ENCODE data around the gene CKLF.
"Not testable (repeated sequence)": the region's sequence is repeated elsewhere in the genome, so short reads cannot be mapped to it uniquely, and the experiment has no call there.

CKLF gene

GRCh38 chr16:66568355-66568754, 16.0 kb downstream of the CKLF start:
- no peak for DNase-seq (ENCODE audit: low read depth in 2 of 2)

DNA sequence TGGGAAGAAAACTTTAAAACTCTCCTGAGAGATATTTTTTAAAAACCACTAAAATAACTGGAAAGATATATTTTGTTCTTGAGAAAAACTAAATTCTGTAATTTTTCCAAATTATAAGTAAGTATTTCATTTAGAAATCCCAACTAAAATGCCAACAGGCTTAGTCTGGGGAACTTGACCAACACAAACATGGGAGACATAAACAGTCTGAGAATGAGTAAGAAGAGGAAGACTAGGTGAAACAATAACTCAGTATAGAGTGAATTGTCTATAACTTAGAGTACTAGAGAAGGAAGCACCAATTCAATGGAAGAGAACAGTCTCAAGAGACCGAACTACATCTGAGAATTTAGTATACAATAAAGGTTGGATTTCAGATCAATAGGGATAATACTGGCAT, 16.8 kb downstream of the CKLF start:
- no peak for DNase-seq (ENCODE audit: low read depth in 2 of 2)

GRCh38 chr16:66569827-66570405, 17.5 kb downstream of the CKLF start:
- no peak for DNase-seq (ENCODE audit: low read depth in 2 of 2)

DNA sequence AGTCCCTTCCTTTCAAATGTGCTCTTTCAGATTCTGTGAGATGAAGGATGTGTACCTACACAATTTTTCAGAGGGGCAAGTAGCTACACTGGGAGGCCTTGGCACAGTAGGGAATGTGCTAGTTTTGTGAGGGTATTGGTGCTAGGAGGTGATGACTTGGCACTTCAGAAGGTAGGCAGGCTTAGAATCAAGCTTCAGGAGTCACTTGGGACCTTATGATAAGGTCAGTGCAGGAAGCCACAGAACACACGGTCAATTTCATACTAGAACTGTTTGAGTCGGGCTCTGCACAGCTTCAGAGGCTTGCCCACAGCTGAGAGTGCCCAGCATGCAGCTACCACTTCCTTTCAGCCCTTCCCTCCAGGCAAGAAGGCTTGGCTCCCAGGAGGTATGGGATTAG, 20.0 kb downstream of the CKLF start:
- DNase-seq (ENCODE audit: low read depth in 2 of 2), result no peak

DNA sequence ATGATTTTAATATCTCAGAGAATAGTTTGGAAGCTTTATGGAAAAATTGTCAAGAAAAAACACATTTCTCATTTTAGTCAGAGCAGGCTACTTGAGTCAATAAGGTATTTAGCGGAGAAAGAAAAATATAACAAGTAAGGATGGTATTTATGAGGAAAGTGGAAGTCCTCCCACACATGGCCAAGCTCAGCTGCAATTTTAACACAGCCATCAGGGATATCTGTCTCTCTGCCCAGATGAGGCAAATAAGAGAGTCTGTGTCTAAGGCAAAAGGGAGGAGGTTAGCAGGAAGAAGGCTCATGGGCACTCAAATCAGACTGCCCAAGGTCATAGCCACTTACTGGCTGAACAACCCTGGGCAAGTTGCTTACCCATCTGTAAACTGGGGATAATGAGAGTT, 21.7 kb downstream of the CKLF start:
- DNase-seq (ENCODE audit: low read depth in 2 of 2), result no peak

DNA sequence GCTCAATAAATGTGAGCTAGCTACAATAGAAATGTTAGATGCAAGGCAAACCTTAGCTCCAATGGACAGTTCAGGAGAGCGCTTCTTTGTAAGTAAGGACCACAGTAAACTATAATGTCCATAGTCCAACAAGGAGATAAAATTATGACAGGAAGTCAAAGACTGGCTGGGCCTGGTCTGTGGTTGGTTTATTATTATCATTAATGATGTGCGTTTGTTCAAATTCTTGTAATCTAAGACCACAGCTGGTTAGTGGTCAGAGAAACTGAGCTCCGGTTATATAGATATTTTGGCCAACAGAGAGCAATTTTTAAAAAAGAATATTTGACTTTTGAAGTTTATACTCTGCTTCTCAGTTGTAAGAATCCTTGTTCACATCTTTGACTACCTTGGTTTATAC, 22.2 kb downstream of the CKLF start:
- DNase-seq (ENCODE audit: low read depth in 2 of 2), result no peak

DNA sequence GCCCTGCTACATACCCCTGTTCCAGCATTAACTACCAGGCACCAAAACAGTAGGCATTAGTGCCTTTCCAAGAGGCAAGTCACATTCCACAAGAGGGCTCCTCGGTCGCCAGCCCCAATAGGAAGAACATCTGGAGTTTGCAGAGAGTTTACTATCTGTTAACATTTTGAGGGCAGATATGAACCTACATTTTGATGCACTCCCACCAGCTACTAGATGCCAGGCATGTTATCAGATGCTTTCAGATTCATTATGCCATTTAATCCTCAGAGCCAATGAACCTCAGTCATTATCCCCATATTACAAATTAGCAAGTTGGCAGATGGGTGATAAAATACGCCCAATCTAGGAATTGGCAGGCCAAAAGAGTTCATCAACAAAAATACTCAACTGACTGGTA, 22.7 kb downstream of the CKLF start:
- no peak for DNase-seq (ENCODE audit: low read depth in 2 of 2)

- DNase-seq (ENCODE audit: low read depth in 2 of 2), result no peak
Measured at GRCh38 chr16:66576296-66576695, 23.9 kb downstream of the CKLF start.

DNA sequence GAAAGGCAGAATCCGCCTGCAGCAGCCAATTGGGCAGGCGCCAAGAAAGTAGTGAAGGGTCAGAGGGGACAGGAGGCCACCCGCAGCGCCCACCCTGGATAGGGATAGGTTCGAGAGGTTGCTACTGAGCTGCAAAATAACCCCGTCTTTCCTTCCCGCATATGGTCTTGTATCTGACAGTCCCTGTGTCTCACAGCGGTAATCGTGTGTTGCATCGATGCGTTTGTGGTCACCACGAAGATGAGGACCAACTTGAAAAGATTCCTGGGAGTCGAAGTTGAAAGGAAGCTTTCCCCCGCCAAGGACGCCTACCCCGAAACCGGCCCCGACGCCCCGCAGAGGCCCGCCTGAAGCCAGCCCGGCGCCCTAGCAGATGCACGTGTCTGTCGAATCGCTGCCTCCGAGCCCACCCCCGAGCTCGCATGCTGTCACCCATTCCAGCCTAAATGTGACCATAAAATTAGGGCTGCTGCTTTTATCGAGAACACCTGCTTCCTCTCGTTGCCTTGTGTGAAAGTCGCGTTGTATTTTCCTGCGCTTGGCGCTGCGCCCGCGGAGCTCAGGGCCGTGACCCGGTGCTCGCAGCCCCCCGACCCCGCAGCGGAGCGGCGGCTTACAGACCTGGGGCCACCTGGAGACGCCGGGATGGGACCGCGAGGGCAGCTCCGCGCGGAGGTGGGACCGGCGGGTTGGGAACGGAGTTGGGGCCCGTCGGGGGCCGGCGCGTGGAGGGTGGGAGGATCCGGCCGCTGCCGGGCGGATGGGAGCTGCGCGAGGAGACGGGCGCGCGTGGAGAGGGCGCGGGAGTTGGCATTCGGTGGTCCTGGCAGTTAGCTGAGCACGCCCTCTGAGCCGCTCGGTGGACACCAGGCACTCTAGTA, 26.5 kb downstream of the CKLF start, which contains the start of gene CMTM2:
Gene CMTM2 (plus strand): TSS at position 813 of the 881 bp plus-strand sequence. CDS start 145 bp downstream, outside the sequence.
- DNase-seq (ENCODE audit: low read depth in 2 of 2), result no peak

DNA sequence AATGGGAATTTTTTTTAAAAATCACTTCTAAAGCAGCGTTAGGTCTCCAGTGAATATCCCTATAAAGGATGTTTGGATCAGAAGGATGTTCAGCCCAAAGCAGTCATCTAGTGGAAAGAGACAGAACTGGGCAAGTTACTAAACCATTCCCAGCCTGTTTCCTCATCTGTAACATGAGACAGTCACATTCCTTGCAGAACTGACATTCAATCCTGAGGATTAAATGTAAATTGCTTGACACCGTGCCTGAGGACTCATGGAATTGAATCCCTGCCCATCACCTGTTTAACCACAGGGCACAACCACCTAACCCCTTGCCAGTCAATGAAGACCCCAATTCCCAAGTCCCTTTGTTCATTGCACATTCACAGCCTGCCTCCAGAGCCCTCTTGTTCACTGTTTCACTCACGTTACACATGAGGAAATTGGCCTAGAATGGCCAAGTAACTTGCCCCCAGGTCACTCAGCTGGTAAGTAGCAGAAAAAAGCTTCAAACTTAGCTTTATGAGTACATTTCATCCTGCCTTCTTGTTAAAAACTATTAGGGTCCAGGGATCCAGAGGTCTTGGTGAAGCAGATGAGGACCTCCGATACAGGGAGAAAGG, 28.3 kb downstream of the CKLF start:
- DNase-seq (ENCODE audit: low read depth in 2 of 2), result peak; percentile 51

- no peak for DNase-seq (ENCODE audit: low read depth in 2 of 2)
Measured at GRCh38 chr16:66581246-66581952, 29.0 kb downstream of the CKLF start.

GRCh38 chr16:66585481-66586239, 33.3 kb downstream of the CKLF start:
- no peak for DNase-seq (ENCODE audit: low read depth in 2 of 2)

DNA sequence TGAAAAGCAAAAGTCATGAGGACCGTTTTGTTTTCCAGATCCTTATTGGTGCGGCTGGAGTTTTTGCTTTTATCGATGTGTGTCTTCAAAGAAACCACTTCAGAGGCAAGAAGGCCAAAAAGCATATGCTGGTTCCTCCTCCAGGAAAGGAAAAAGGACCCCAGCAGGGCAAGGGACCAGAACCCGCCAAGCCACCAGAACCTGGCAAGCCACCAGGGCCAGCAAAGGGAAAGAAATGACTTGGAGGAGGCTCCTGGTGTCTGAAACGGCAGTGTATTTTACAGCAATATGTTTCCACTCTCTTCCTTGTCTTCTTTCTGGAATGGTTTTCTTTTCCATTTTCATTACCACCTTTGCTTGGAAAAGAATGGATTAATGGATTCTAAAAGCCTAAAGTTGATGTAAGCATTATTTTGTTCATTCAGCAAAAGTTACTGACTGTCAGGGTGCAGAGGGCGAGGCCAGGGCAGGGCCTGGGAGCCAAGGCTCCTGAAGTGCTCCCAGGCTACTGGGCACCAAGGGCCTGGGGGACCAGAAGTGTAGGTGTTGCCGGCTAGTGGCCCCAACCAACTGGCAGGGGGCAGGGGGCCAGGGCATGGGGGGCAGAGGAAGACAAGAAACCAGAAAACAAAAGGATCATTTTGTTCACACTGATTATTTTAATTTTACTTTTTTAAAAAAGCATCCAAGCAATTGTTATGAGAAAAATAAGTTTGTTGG, 35.7 kb downstream of the CKLF start:
- DNase-seq (ENCODE audit: low read depth in 2 of 2), result no peak

DNA sequence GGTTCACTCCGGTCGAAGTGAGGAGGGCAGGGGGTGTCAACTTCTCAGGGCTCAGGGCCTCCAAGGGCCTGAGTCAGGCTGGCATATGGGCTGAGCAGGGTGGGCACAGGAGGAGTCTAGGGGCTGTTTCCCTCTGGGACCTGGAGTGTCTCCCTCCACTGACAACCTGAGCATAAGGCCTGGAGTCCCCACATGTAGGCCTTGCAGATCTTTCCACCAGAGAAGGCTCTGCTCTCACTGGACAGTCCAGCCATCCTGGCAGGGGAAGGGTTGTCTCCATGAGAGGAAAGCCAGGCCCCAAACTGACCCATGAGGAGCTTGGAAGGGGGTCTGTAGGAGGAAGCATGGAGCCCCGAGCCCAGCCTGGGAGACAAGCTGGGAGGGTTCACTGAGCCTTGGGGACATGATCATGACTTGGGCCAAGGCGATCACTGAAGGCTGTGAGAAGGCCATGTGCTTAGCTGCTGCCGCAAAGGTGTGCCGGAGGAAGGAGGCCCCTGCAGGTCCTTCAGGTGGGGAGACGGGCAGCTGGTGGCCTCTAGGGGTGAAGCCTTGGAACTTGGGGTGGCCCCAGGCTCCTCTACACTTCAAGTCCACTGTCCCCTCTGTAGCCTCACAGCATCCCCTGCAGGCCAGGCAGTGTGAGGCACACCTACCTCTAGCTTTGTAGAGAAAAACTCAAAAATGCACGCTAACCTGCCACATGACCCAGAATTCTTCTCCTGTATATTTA, 36.8 kb downstream of the CKLF start:
- DNase-seq (ENCODE audit: low read depth in 2 of 2), result no peak

GRCh38 chr16:66590322-66590721, 37.9 kb downstream of the CKLF start:
- DNase-seq (ENCODE audit: low read depth in 2 of 2), result no peak

DNA sequence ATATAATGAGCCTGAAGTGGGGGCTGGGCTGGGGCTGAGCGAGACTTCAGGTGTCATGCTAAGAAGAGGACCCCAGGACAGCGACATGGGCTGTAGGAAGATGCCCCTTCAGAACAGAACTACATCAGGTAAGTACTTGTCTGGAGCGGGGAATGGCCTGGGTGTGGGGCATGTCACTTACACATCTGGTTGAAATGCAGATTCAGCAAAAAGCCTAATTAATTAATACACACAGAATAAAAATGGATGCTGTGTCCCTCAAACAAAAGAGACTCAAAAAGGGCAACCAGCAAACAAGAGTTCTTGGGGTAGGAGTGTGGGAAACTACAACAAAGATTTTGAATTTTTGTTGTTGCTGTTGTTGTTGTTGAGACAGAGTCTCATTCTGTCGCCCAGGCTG, 38.6 kb downstream of the CKLF start:
- DNase-seq (ENCODE audit: low read depth in 2 of 2), result no peak

DNA sequence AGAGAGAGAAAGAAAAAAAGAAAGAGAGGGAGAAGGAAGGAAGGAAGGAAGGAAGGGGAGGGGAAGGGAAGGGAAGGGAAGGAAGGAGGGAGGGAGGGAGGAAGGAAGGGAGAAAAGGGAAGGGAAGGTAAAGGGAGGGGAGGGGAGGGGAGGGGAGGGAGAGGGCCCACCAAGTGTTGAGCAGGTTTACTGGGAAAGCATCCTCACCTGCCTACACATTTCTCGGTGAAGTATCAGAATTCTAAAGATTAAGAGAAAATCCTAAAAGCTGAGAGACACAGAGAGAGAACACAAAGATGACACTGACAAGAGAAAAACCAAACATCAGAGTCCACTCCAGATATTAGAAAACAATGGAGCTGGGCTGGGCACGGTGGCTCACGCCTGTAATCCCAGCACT, 39.9 kb downstream of the CKLF start:
- no peak for DNase-seq (ENCODE audit: low read depth in 2 of 2)

GRCh38 chr16:66592814-66593213, 40.4 kb downstream of the CKLF start:
- no peak for DNase-seq (ENCODE audit: low read depth in 2 of 2)

DNA sequence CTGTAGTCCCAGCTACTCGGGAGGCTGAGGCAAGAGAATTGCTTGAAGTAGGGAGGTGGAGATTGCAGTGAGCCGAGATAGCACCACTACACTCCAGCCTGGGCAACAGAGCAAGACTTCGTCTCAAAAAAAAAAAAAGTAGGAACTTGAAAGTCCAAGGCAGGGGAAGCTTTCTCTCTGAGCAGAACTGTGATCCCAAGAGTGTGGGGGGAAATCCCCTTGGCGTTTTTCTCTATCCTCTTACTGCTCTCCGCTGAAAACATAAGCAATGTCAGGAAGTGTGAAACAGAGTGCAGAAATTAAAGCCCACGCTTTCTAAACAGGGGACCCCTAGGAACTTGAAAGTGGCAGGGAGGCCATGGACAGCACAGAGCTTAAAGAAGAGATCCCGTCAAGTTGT, 42.4 kb downstream of the CKLF start:
- no peak for DNase-seq (ENCODE audit: low read depth in 2 of 2)

DNA sequence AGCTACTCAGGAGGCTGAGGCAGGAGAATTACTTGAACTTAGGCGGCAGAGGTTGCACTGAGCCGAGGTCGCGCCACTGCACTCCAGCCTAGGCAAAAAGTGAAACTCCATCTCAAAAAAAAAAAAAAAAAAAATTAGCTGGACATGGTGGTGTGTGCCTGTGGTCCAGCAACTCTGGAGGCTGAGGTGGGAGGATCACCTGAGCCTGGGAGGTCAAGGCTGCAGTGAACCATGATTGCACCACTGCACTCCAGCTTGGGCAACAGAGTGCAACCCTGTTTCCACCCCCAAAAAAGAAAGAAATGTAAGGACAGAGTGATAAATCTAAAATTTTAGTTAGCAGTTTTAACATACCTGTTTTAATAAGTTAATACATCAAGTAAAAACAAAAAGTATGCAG, 44.2 kb downstream of the CKLF start:
- not testable (repeated sequence) for DNase-seq (ENCODE audit: low read depth in 2 of 2)

All from fibroblast of skin of left quadriceps (primary cell).